Activated CD4-positive, alpha-beta T cell treated with anti-CD3 and anti-CD28 coated beads, Interleukin-2, Interleukin-6, amounts not matched to agents 100 ng/mL and 50 ng/mL, durations not matched to agents 16 hours and 8 hours (primary cell): ENCODE data around the gene DOK6.
"Not testable (repeated sequence)": the region's sequence is repeated elsewhere in the genome, so short reads cannot be mapped to it uniquely, and the experiment has no call there.

Experiments used
- DNase-seq: peaks from one replicate; pipeline ENCODE4 v3.0.0-alpha.2; 2020

Gene DOK6

DNA sequence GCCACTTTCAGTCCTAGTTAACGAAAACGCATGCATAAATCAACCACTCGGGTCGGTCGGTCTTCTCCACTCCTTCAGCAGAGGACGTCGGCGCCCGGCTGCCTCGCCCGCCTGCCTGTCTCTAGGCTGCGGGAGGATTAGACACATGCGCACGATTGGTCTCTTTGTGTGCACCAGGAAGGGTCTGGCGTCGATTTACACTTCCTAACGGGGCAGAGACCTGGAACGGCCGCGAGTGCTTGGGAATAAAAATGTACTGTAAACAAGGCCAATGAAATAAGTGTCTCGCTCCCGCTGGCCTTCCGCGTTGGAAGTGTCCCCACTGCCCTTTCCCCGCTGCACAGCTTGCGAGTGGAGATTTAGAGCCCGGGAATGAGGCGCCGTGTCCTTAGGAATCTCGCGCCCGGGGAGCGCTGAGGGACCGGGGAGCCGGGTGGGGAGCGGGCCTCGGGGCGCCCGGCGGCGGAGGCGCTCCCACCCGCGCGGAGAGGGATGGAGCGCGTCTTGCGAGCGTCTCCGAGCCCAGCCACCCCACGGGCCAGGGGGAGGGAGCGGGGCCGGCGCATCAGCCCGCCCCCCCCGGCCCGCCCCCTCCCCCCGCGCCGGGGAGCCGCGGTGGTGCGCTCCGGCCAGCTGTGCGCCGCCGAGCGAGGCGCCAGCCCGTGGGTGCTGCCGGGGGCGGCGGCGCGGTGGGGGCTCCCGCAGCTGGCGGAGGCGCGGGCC, at the start of gene DOK6:
TSS of gene DOK6 (plus strand) at position 636 of the 723 bp plus-strand sequence.
- no peak for DNase-seq

DNA sequence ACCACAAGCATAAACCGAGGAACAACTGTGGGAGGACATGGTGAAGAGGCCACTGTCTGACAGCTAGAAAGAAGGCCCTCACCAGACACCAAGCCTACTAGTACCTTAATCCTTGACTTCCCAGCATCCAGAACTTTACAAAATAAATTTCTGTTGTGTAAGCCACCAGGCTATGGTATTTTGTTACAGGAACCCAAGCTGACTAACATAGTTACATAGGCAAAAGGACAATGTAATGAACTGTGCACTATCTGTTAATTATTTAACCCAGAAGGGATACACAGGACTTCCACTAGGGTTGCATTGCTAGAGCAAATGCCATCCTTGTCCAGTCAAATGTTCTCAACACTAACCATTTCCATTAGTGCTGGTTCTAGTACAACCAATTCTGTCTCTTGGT, 47.7 kb upstream of the DOK6 start:
- DNase-seq, result no peak

DNA sequence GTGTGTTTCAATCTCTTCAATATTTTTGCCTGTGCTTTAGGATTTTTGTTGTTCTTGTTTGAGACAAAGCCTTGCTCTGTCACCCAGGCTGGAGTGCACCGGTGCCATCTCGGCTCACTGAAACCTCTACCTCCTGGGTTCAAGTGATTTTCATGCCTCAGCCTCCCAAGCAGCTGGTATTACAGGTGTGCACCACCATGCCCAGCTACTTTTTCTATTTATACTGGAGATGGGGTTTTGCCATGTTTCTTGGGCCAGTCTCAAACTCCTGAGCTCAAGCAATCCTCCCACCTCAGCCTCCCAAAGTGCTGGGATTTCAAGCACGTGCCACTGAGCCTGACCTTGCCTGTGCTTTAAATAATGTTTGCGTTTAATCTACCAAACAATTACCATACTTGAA, 43.1 kb upstream of the DOK6 start:
- DNase-seq, result no peak

DNA sequence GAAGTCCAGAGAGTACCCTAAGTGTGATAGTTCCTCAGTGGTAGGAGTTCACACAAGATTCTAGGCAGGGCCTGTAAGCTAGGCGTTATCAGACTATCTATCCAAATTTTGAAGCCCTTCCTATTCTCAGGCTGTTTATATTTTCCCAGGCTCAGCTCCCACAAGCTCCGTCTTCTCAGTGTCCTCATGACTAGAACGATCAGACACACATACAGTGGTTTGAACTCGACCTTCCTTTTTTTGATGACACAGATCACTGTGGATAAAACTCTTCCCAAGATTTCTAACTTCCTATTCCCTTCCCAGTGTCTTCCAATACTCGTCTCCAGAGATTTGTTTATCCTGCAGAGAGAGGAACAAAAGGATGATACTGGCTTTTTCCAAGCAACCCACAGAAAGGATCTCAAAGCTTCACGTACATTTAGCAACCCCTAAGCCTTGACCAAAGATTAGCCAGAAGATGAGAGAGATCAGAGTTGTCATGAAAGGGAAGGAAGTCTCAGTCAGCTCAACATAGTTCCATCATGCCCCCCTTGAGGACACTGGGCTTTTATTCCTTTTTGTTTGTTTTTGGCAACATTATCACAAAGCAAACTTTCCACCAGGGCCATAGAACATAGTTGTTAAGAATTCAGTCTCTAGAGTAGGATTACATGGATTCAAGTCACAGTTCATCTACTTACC, 42.3 kb upstream of the DOK6 start:
- no peak for DNase-seq

DNA sequence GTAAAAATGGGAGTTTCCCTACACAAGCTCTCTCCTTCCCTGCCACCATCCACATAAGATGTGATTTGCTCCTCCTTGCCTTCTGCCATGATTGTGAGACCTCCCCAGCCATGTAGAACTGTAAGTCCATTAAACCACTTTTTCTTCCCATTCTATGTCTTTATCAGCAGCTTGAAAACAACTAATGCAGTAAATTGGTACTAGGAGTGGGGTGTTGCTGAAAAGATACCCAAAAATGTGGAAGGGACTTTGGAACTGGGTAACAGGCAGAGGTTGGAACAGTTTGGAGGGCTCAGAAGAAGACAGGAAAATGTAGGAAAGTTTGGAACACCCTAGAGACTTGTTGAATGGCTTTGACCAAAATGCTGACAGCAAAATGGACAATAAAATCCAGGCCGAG, 40.9 kb upstream of the DOK6 start:
- DNase-seq, result not testable (repeated sequence)

DNA sequence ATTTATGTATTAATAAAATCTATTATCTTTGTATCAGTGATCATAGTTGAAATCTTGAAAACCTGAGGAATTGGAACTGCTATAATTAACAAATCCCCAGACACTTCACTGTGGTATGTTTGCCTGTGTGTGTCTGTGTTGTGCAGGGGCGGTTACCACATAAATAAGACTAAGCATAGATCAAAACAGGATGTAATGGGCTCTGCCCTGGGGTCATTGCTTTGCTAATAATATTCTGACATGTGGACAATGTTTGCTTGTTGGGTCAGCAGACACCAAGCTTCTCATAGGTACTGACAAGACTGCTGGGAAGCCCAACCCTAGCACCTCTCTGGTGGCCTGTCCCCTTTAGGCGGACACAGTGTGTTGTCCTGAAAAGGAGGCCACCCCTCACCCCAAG, 35.8 kb upstream of the DOK6 start:
- DNase-seq, result no peak

DNA sequence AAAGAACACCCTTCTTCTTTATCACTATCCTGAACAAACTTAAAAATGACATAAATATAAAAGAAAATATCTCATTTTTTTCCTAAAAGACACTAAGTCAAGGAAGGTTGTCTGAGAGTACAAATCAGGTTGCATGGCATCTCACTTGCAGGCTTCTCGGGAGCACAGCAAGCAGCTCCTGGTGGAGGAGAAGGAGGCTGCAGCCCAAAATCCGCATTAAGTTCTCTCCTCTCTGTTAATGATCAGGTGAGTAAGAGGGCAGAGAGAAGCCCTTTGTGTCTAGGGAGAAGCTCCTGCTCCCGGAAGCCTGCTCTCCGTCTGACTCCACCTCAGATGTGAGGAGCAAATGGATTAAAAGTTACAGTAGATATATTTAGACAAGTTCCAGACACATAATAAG, 35.0 kb upstream of the DOK6 start:
- no peak for DNase-seq

DNA sequence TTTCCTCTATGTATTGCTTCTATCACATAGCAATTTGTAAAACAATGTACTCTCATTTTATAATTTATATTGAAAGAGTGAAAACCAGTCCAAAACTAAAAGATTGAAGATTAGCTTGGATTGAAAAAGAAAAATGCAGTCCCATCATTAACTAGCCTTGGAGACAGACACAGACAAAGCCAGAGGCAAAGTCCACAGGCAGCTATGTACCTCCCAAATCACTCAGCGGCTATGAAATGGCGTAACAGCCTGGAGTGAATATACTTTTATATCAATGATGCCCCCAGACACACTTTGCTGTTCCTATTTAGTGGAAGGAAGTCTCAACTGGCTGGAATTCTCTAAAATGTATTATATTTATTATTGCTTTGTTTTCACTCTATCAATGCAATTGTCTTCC, 33.6 kb upstream of the DOK6 start:
- no peak for DNase-seq

DNA sequence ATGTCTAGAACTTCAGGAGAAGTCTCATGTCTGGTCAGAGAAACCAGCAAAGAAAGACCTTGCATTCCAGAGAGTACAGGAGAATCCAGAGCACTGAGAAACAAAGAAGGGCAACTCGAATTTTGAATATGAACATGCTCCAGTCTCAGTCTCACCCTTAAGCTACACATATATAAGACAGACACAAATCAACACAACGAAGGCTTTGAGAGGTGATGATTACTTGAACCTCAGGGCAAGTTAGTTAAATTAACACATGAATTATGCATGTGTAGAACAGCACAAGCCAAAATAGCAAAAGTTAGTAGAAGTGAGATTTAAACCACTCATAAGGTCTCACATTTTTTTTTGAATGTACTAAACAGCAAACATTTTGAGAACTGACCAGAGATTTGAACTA, 29.0 kb upstream of the DOK6 start:
- DNase-seq, result no peak

DNA sequence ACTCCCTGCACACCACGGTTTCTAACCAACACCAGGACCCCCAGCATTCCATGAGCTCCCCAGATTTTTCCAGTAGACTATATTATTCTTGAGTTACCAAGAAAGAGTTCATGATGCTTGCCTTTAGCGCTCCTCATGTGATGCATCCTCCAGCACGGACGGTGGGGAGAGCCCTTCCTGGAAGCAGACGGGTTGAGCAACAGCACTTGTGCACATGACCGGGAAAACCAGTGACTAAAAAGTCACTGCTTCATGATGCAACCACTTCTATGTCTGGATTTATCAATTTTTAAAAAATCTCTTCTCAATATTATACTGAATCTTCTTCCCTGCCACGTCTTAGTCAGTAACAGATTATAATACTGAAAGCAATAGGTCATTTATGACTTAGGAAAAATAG, 20.4 kb upstream of the DOK6 start:
- DNase-seq, result no peak

DNA sequence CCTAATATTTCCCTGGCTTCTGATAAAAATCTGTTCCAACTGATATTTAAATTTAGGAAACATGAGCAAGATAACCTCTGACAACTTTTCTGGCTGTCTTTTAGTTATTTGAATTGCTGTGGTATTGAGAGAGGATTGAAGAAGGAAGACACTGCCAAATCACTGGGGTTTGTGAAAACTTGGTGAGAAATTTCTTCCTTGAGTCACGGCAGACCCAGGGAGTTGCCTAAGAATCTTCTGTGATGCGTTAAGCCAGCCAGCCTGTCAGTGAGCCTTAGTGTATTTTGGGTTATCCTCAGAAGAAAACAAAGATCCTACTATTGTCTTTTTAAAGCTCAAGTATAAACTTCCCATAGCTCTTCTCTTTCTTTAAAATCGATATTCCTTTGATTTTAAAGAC, 17.5 kb upstream of the DOK6 start:
- DNase-seq, result no peak

DNA sequence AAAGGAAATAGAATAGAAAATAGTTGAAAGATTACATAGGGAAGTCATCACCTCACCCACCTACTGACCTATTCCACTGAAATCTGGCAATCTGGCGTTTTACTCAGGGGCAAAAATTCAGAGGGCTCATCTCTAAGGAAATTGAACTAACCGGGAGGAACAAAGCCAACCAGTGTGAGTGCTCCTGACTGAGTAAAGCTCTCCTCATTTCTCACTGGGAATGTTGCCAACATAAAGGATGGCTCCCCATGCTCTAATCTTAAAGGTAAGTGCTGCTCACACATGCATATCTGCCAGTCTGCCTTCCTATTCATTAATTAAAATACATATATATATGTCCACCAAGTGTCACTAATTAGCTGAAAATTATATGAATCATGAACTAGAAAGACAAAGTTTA, 13.5 kb upstream of the DOK6 start:
- DNase-seq, result no peak

DNA sequence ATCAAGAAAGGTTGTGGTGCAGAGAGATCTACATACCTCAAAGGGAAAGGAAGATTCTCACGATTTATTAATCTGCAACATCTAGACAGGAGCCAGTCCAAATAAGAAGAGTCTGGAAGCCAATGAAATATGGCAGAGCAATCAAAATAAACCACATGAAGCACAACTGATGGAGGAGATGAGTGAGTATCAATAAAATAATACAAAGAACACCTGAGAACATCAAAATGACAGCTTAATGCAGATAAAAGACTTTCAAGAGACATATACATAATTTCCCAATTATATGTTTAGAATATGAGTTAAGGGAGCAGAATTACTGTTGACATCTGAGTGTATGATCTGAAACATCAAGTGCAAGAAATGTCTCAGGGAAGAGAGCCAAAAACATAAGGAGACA, 12.5 kb upstream of the DOK6 start:
- no peak for DNase-seq

DNA sequence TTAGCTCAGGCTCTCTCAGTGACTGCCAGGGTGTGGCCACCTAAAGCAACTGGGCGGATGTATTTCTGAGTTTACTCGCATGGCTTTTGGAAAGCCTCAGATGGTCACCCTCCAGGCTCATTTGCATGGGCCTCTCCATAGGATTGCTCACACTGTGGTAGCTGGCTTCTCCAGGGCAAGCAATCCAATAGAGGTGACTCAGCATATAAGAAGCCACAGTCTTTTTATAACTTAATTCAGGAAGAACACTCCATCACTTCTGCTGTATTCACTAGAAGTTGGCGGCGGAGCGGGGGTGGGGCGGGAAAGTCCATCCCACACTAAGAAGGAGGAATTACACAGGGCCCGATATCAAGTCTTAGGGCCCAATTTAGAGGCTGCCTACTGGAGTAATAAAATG, 3.6 kb upstream of the DOK6 start:
- DNase-seq, result no peak

DNA sequence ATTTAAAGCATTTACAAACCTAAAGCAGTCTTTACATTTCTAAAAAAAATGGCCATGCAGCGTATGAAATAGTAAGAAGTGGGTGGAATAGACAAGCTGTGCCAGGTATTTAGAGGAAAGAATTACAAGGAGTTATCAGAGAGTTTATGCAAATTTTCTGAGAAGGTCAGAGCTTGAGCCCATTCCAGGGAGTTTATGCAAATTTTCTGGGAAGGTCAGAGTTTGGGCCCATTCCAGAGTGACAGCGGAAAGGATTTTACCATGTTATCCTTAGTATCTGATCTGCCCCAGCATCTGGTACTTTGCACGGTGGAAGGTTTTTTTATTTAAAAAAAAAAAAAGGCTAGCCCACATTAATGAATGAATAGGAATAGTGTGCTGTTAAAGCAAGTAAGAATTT, 1.4 kb upstream of the DOK6 start:
- no peak for DNase-seq

DNA sequence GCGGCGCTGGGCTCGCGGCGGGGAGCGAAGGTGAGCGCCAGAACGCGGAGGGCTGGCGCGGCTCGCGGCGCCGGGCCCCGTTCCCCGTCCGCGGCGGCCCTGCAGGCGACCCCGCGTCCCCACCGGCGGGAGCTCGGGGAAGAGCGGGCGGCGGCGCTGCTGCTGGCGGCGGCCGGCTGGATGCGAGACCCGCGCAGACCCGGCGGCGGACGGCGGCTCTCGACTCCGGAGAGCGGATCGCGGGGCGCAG, 213 bp downstream of the DOK6 start:
- no peak for DNase-seq

DNA sequence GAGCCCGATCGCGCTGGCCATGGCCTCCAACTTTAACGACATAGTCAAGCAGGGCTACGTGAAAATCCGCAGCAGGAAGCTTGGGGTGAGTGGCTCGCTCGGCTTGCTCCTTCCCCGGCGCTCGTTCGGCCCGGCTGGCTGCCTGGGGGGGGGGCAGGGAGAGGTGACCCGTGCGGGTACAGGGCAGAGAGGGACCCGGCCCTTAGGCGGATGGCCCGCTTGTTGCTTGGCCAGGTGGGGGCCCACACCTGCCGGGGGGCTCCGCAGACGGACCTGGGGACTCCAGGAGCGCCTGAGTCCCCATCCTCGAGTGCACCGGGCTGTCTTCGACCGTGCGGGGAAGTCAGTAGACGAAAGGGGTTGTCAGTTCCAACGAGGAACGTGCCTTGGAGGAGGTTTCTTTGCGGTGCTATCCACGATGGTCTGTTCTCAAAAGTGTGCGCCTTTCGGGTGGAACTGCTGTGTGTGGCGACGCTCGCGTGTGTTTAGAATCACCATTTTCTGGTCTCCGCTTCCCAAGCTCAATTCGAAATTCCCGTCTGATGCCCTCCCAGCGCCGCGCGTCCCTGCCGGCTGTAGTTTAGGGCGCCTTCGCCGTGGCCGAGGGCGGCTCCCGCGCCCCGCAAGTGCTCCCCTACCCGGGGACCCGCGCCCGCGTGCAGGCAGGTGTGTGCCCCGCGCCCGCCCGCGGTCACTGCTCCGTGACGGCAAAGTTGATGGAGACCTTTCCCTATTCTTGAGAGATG, 711 bp downstream of the DOK6 start:
- DNase-seq, result no peak

DNA sequence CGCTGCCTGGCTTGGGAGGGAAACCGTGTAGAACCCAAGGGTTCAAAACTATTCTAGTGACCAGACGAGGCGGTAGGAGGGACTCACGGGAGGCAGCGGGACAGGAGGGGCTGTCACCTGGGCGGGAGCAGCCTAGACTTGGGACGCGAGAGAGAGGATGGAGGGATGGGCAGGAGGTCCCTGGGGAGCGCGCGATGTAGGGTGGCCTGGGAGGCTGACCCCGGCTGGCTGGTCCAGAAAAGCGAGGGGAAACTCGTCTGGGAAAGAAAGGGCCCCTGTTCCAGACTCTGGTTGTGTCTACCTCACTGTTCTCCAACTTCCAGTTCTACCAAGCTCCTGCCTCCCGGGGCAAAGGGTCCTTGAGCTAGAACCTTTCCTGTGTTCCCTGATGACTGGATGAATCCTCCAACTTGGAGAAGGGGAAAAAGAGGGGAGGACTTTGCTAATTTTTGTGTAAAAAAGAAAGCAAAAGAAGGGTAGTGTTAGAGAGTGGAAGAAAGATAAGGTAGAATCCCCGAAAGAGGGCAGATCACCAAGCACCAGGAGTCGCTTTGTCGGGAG, 1.4 kb downstream of the DOK6 start:
- no peak for DNase-seq

DNA sequence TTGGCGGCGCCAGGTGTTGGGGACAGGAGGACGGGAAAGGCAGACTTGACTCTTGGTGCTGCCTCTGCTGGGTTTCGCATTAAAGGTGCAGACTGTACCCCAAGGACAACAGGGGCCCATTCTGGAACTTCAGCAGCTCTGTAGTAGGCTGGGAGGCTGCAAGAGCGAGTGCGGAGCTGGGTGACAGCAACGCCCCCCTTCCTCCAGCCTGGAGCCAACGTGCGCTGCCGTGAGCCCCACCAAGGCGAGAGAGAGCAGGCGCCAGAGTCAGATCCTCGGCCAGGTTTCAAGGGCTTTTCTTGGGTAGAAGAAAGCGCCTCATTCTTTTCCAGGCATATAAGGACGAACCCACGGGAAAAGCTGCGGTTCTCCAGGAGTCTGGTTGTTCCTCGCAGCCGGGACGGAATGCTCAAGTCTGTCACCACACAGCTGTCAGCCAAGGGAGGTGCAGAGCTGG, 1.9 kb downstream of the DOK6 start:
- no peak for DNase-seq

DNA sequence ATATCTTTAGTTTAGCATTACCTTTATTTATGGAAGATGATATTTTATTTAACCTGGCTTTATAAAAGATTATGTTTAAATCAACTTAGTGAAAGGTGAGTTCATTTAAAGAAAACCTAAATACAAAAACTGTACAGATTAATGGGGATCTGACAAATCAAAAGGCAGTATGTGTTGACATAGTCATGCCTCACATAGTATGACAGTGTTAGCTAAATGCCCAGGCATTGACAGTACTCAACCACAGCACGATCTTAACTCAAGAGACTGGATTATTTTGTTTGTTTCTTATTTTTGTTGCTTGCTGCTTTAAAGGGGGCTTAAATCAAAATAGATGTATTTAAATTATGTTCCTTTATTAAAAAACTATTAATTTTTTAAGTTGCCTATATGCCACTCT, 7.8 kb downstream of the DOK6 start:
- DNase-seq, result no peak

DNA sequence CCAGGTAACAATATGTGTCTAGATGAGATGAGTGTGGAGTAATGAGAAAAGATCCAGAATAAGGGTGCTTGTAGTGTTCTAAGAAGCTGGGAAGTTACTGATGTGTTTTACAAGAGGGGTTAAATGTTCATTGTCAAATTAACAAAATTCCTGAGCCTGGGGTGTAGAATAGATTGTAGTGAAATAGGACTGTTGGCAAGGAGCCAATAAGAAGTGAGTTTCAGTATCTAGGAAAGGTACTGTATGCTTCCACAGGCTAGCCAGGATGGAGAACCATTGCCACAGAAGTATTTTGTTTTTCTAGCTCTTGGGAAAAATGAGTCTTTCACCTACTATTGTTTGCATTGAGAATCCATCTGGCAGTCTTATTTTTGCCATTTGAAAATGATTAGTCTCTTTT, 10.5 kb downstream of the DOK6 start:
- no peak for DNase-seq

DNA sequence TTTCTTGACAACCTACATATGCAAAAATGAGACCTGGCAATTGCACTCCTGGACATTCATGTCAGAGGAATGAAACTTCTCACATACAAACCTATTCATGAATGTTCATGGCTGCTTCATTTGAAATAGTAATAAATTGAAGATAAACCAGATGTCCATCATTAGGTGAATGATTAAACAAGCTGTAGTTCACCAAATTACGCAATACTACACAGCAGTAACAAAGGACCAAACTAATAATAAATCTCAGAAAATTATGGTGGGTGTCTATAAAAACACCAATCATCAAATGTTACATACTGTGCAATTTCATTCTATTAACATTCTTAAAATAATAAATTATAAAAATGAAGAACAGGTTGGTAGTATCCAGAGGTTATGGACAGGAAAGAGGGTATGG, 13.5 kb downstream of the DOK6 start:
- no peak for DNase-seq

DNA sequence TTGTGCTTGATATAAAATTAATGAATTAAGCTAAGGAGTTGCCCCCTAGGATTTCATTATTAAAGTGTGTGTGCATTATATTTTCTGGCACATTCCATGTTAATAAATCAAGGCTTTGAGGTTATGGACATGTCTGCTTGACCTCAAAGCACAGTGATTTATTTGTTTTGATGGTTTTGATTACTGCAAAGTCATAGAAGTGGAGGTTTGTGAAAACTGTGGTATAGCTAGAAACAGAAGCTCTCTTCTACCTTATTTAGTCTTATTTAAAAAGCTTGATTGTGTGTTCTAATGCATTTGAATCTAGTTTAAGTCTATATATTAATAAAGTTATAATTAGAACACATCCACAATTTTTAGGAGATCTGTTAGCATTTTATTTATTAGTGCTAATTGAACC, 32.2 kb downstream of the DOK6 start:
- DNase-seq, result no peak

DNA sequence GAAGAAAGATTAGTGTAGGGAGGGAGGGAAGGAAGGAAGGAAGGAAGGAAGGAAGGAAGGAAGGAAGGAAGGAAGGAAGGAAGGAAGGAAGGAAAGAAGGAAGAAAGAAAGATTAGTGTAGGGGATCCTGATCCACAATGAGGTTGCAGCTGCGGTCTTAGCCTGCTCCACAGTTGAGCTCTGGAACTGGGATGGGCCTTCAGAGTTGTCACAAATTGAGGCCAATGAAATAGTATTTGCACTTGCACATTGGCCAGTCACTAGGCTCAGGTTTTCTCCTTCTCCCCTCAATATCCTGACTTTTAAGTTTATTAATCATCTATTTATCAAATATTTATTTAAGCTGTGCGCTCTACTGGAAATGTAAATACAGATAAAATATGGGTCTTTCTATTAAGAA, 34.3 kb downstream of the DOK6 start:
- DNase-seq, result no peak
